Endothelial cell of umbilical vein (primary cell): Measurements from ENCODE around the gene CBLB. TPM values are rescaled to one million over a fixed set of nuclear protein-coding genes. Genes with fewer than 3 reads are reported as not detected.

Experiments used
- BruUV-seq: library from RNA; stranded (reverse); fragments of 400-500 nt; replicated peaks from 2 replicates; lab custom pipeline; 2021; lab: Mats Ljungman, UMichigan
- CTCF ChIA-PET: fragments of 300-600, 350-600 bp; sonication (Branson Sonifier 250); formaldehyde crosslinking; loops from one replicate; lab custom pipeline; 2021; ENCODE audit warnings: antibody characterized with exemption, inconsistent platforms; lab: Charles Lee
- POLR2A ChIA-PET: fragments of 300-600, 350-600 bp; sonication (Branson Sonifier 250); formaldehyde crosslinking; loops from one replicate; lab custom pipeline; 2021; ENCODE audit warnings: antibody characterized with exemption, inconsistent platforms; lab: Charles Lee
- DNase-seq: peaks from one replicate; pipeline ENCODE4 v3.0.0-alpha.2; 2011; ENCODE audit warnings: low read depth, low spot score
- FAIRE-seq: peaks from 2 replicates; lab custom pipeline; 2011; peaks lifted over from hg19 to GRCh38; lab: Jason Lieb, UNC
- H2AFZ ChIP-seq: 2 replicates; pipeline ENCODE4 v1.6.0; 2012; ENCODE audit warnings: low read depth, low read length, control low read depth, inconsistent platforms
- H3K27ac ChIP-seq: 2 replicates; pipeline ENCODE4 v1.5.1; 2011; ENCODE audit warnings: low read depth, mild to moderate bottlenecking, control low read depth, low read length, moderate library complexity; ENCODE audit not compliant: insufficient read depth
- H3K27me3 ChIP-seq, 2 experiments: 2 replicates each; pipeline versions ENCODE4 v1.6.0 to v1.6.1; 2011; ENCODE audit warnings: low read length in 2 of 2, mixed read lengths in 1 of 2; ENCODE audit not compliant: control insufficient read depth in 2 of 2, insufficient read depth in 2 of 2
- H3K36me3 ChIP-seq, 2 experiments: 2 replicates in 1 of 2; 3 replicates in 1 of 2; pipeline ENCODE4 v1.5.1; 2011; ENCODE audit warnings: low read length in 2 of 2, mild to moderate bottlenecking in 1 of 2, moderate library complexity in 1 of 2; ENCODE audit not compliant: control insufficient read depth in 2 of 2, insufficient read depth in 2 of 2; ENCODE audit errors: extremely low read depth in 1 of 2
- H3K4me1 ChIP-seq: 3 replicates; pipeline ENCODE4 v1.5.1; 2011; ENCODE audit warnings: mild to moderate bottlenecking, low read length; ENCODE audit not compliant: control insufficient read depth, insufficient read depth; ENCODE audit errors: extremely low read depth
- H3K4me2 ChIP-seq: 2 replicates; pipeline ENCODE4 v1.6.1; 2011; ENCODE audit warnings: low read length, control low read depth, mixed read lengths; ENCODE audit not compliant: insufficient read depth
- H3K4me3 ChIP-seq, 3 experiments: fragments of 200-600 bp in 1 of 3; sonication (generic), shearing (Covaris generic) in 1 of 3; replicated peaks in 1 of 3; 2 replicates each; pipeline ENCODE4 v1.5.1; 2011 to 2016; ENCODE audit warnings: control low read depth in 3 of 3, low read length in 3 of 3, mild to moderate bottlenecking in 2 of 3, inconsistent platforms in 1 of 3, low read depth in 1 of 3, moderate library complexity in 1 of 3; ENCODE audit not compliant: insufficient read depth in 1 of 3
- H3K79me2 ChIP-seq: 2 replicates; pipeline ENCODE4 v1.6.0; 2012; ENCODE audit warnings: low read length, inconsistent platforms; ENCODE audit not compliant: control insufficient read depth, insufficient read depth
- H3K9ac ChIP-seq: replicated peaks from 2 replicates; pipeline ENCODE3; 2011; ENCODE audit warnings: low read length, control low read depth; ENCODE audit not compliant: insufficient read depth; ENCODE audit errors: extremely low read depth
- H3K9me1 ChIP-seq: replicated peaks from 3 replicates; pipeline ENCODE4 v1.6.0; 2011; ENCODE audit warnings: mild to moderate bottlenecking, low read length; ENCODE audit not compliant: control insufficient read depth, insufficient read depth; ENCODE audit errors: extremely low read depth
- H3K9me3 ChIP-seq: replicated peaks from 2 replicates; pipeline ENCODE4 v1.5.1; 2012; ENCODE audit warnings: low read length, inconsistent platforms; ENCODE audit not compliant: control insufficient read depth, insufficient read depth
- H4K20me1 ChIP-seq: replicated peaks from 2 replicates; pipeline ENCODE3; 2011; ENCODE audit warnings: mild to moderate bottlenecking, low read length; ENCODE audit not compliant: control insufficient read depth, insufficient read depth; ENCODE audit errors: extremely low read depth
- CTCF ChIP-seq, 2 donors: IDR thresholded peaks; 1 replicate in 1 of 2; 2 replicates in 1 of 2; pipeline ENCODE4 v1.5.1; 2011; ENCODE audit warnings: low read length in 2 of 2, mild to moderate bottlenecking in 2 of 2, moderate library complexity in 2 of 2, control low read depth in 1 of 2, inconsistent platforms in 1 of 2, low read depth in 1 of 2; ENCODE audit not compliant: insufficient read depth in 1 of 2; ENCODE audit errors: extremely low read depth in 1 of 2
- EZH2 ChIP-seq: IDR thresholded peaks from 2 replicates; pipeline ENCODE4 v1.6.1; 2012; ENCODE audit warnings: borderline replicate concordance, low read depth, mild to moderate bottlenecking, moderate library complexity, low read length, inconsistent platforms; ENCODE audit not compliant: severe bottlenecking
- GATA2 ChIP-seq: IDR thresholded peaks from 2 replicates; pipeline ENCODE4 v1.7.0; 2011; ENCODE audit warnings: low read depth, mild to moderate bottlenecking, moderate library complexity, mixed read lengths, low read length; ENCODE audit not compliant: insufficient read length, insufficient read depth
- JUN ChIP-seq: IDR thresholded peaks from 2 replicates; pipeline ENCODE4 v1.6.1; 2011; ENCODE audit warnings: borderline replicate concordance, low read depth; ENCODE audit not compliant: insufficient read length, insufficient read depth
- MYC ChIP-seq: IDR thresholded peaks from one replicate; pipeline ENCODE4 v1.6.1; 2011; ENCODE audit warnings: mild to moderate bottlenecking, low read depth, low read length
- POLR2A ChIP-seq: IDR thresholded peaks from 2 replicates; pipeline ENCODE4 v1.6.1; 2012; ENCODE audit warnings: low read depth, mild to moderate bottlenecking, control low read depth, low read length
- POLR2AphosphoS5 ChIP-seq: IDR thresholded peaks from 2 replicates; pipeline ENCODE4 v1.6.1; 2012; ENCODE audit warnings: low read depth, mild to moderate bottlenecking, control low read depth, low read length, moderate library complexity; ENCODE audit not compliant: insufficient read depth
- dilution Hi-C: fragments of 300-500 bp; cut with MboI; formaldehyde crosslinking; loops from one replicate; pipeline ENCODE4 v1.15.0; 2019; ENCODE audit warnings: low sequenced_read_pairs; ENCODE audit not compliant: extremely low pct_ligation_motif_present
- intact Hi-C: fragments of 100-400 bp; cut with micrococcal nuclease; formaldehyde crosslinking; loops from one replicate; pipeline ENCODE4 v1.10.0; 2022
- polyA plus RNA-seq, 4 experiments: library from polyadenylated mRNA; depleted of rRNA in 3 of 4; stranded (reverse) in 3 of 4; unstranded in 1 of 4; fragments of >200 nt; gene quantifications; 2 replicates each; pipeline versions ENCODE4 v1.2.1 to v1.2.3, GENCODE V29; 2011 to 2012; ENCODE audit warnings: missing spikeins in 1 of 4
- total RNA-seq: library from RNA; stranded (reverse); gene quantifications from 2 replicates; pipeline ENCODE4 v1.2.3, GENCODE V29; 2021
- TF ChIP-seq, protein P1 (sequence below): IDR thresholded peaks from 2 replicates; pipeline ENCODE4 v1.6.1; 2011; ENCODE audit not compliant: insufficient read depth, insufficient read length

CBLB gene
- total and polyA plus RNA-seq, 2 donors (not counting 3 experiments of a cell fraction or from before 2014, with no cell fraction given): 17.8 to 39.6 TPM

- Histone ChIP-seq H3K36me3 (no peaks in the 10 kb centered on the region), H3K4me1 (peaks cover 23% of the 10 kb centered on the region), H3K4me2 (peak overlapping the region; percentile 91), H3K79me2 (peaks cover 20% of the 10 kb centered on the region), H3K9me3 (no peaks in the 10 kb centered on the region), H4K20me1 (no peaks in the 10 kb centered on the region), H3K4me3 (peak overlapping the region; percentile 27 to 94 (median 60)), H3K27me3 (no peaks in the 10 kb centered on the region), H3K9ac (peak overlapping the region; percentile 48), H2AFZ (peak overlapping the region; percentile 69), H3K9me1 (no peaks in the 10 kb centered on the region), H3K27ac (no peak overlapping the region)
- FAIRE-seq (no peak), DNase-seq (no peak)
- no peak for TF ChIP-seq CTCF (IDR thresholded peaks at IDR 0.05; ENCODE audit: extremely low read depth in 1 of 2, insufficient read depth in 1 of 2, low read depth in 1 of 2, low read length in 2 of 2)
- dilution Hi-C loops: no loop called here
- no TSS peak for BruUV-seq
- intact Hi-C loops: loop anchor here (1.0 to 10.0 kb wide), 10 partner anchors 15 to 1195 kb away; partner anchors contain the start of gene ALCAM
- ChIA-PET POLR2A (no interaction called here), CTCF (interaction anchor here (1.0 to 1.1 kb wide), 2 partner anchors 10 to 336 kb away, joined by 3 read pairs; no protein-coding TSS in a partner anchor)
Measured at GRCh38 chr3:105869861-105870755, 1.3 kb upstream of the CBLB start.

GRCh38 chr3:105869531-105869833 is 670 bp upstream of the CBLB start:
- CTCF ChIA-PET: interaction anchor here (1.0 to 2.0 kb wide), 4 partner anchors 9 to 337 kb away, joined by 3 to 7 read pairs (median 3); no protein-coding TSS in a partner anchor
- POLR2A ChIA-PET: no interaction called here

More at GRCh38 chr3:105869531-105869833, 670 bp upstream of the CBLB start:
- dilution Hi-C loops: no loop called here
- H3K9me1 ChIP-seq: no peaks in the 10 kb centered on the region
- no peak for FAIRE-seq
- H3K79me2 ChIP-seq: peaks cover 21% of the 10 kb centered on the region
- intact Hi-C loops: loop anchor here (1.0 to 10.0 kb wide), 10 partner anchors 16 to 1195 kb away; partner anchors contain the start of gene ALCAM
- no peak for DNase-seq
- peak overlapping the region; percentile 91 for H3K4me2 ChIP-seq
- no peak for TF ChIP-seq MYC
- TF ChIP-seq POLR2A: no peak
- TF ChIP-seq JUN: no peak
- TF ChIP-seq CTCF (IDR thresholded peaks at IDR 0.05; ENCODE audit: extremely low read depth in 1 of 2, insufficient read depth in 1 of 2, low read depth in 1 of 2, low read length in 2 of 2): no peak
- TF ChIP-seq, protein P1, sequence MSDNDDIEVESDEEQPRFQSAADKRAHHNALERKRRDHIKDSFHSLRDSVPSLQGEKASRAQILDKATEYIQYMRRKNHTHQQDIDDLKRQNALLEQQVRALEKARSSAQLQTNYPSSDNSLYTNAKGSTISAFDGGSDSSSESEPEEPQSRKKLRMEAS: no peak
- no peak for TF ChIP-seq POLR2AphosphoS5
- TF ChIP-seq GATA2: no peak
- no peak for TF ChIP-seq EZH2
- peaks cover 29% of the 10 kb centered on the region for H3K4me1 ChIP-seq
- H3K27ac ChIP-seq: peak overlapping the region; percentile 54
- H3K27me3 ChIP-seq: no peaks in the 10 kb centered on the region
- TSS peak; percentile 49 for BruUV-seq
- no peaks in the 10 kb centered on the region for H4K20me1 ChIP-seq
- peak overlapping the region; percentile 48 for H3K9ac ChIP-seq
- peak overlapping the region; percentile 69 for H2AFZ ChIP-seq
- H3K9me3 ChIP-seq: no peaks in the 10 kb centered on the region
- H3K36me3 ChIP-seq: no peaks in the 10 kb centered on the region
- H3K4me3 ChIP-seq: peak overlapping the region; percentile 27 to 94 (median 60)
